GM10266 (cell line): ENCODE data around the gene ATG14.
"Not testable (repeated sequence)": the region's sequence is repeated elsewhere in the genome, so short reads cannot be mapped to it uniquely, and the experiment has no call there.

Experiments used
- DNase-seq: peaks from one replicate; pipeline ENCODE4 v3.0.0; 2012; ENCODE audit errors: extremely low spot score
- TF ChIP-seq, protein P1 (sequence below): IDR thresholded peaks from 2 replicates; pipeline ENCODE4 v1.5.1; 2012; ENCODE audit warnings: mild to moderate bottlenecking, low read depth; ENCODE audit not compliant: control insufficient read depth, insufficient read depth; ENCODE audit errors: missing control alignments

The ATG14 gene

GRCh38 chr14:55433880-55434804 lies 22.5 kb upstream of the ATG14 start:
- TF ChIP-seq, protein P1, sequence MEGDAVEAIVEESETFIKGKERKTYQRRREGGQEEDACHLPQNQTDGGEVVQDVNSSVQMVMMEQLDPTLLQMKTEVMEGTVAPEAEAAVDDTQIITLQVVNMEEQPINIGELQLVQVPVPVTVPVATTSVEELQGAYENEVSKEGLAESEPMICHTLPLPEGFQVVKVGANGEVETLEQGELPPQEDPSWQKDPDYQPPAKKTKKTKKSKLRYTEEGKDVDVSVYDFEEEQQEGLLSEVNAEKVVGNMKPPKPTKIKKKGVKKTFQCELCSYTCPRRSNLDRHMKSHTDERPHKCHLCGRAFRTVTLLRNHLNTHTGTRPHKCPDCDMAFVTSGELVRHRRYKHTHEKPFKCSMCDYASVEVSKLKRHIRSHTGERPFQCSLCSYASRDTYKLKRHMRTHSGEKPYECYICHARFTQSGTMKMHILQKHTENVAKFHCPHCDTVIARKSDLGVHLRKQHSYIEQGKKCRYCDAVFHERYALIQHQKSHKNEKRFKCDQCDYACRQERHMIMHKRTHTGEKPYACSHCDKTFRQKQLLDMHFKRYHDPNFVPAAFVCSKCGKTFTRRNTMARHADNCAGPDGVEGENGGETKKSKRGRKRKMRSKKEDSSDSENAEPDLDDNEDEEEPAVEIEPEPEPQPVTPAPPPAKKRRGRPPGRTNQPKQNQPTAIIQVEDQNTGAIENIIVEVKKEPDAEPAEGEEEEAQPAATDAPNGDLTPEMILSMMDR, result no peak
- no peak for DNase-seq

- DNase-seq, result no peak
- TF ChIP-seq, protein P1, result no peak
Measured at GRCh38 chr14:55432628-55433027, 21.0 kb upstream of the ATG14 start.

DNA sequence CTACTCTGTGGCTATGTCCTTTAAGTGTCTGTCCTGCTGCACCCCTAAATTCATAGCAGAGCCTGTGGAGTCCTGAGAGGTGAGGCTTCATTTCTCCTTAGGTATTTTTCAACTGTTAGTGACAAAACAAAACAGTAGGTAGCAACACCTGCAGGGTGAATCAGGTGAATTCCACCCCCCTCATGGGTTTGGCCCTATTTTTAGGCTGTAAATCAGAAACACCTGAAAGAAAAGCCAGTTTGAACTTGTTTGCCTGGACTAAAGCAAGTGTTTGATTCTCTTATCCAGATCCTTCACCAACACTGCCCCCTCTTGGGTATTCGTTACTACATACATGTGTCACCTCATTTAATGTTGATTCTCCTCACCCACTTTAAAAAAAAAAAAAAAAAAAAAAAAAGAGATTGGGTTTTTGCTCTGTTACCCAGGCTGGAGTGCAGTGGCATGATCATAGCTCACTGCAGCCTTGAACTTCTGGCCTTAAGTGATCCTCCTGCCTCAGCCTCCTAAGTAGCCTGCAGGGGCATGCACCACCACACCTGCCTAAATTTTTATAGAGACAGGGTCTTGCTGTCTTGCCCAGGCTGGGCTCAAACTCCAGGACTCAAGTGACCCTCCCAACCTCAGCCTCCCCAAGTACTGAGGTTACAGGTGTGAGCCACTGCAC lies 18.5 kb upstream of the ATG14 start:
- DNase-seq, result peak; percentile 64
- TF ChIP-seq, protein P1, result peak; percentile 40

- TF ChIP-seq, protein P1, result no peak
- no peak for DNase-seq
Measured at GRCh38 chr14:55427439-55427838, 15.8 kb upstream of the ATG14 start.

DNA sequence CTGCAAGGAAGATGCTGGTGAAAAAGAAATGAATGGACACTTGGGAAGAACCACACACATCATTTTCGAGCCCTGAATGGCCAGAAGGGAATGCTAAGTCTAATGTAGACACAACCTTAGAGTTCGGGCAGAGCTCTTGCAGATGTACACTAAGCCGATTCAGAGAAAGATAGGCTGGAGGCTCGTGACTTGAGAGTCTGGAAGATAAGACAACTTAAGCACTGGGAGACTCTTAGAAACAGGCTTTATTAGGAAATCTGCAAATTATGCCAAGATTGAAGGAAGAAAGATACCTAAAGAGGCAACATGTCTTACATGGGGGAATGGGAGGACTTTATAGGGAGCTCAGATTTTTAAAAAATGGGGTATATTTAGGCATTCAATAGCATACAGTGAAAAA lies 15.3 kb upstream of the ATG14 start:
- TF ChIP-seq, protein P1, result no peak
- DNase-seq, result no peak

GRCh38 chr14:55425091-55425490 lies 13.5 kb upstream of the ATG14 start:
- TF ChIP-seq, protein P1, result no peak
- no peak for DNase-seq

- TF ChIP-seq, protein P1, result no peak
- no peak for DNase-seq
Measured at GRCh38 chr14:55423969-55424368, 12.3 kb upstream of the ATG14 start.

- not testable (repeated sequence) for DNase-seq
Measured at GRCh38 chr14:55422338-55422737, 10.7 kb upstream of the ATG14 start.
